Measurements from ENCODE around the gene TXLNA. TPM values are rescaled to one million over a fixed set of nuclear protein-coding genes. Genes with fewer than 3 reads are reported as not detected.

TXLNA gene
- total and polyA plus RNA-seq, 7 donors = 9.0 to 46.7 (median 34.4) TPM

DNA sequence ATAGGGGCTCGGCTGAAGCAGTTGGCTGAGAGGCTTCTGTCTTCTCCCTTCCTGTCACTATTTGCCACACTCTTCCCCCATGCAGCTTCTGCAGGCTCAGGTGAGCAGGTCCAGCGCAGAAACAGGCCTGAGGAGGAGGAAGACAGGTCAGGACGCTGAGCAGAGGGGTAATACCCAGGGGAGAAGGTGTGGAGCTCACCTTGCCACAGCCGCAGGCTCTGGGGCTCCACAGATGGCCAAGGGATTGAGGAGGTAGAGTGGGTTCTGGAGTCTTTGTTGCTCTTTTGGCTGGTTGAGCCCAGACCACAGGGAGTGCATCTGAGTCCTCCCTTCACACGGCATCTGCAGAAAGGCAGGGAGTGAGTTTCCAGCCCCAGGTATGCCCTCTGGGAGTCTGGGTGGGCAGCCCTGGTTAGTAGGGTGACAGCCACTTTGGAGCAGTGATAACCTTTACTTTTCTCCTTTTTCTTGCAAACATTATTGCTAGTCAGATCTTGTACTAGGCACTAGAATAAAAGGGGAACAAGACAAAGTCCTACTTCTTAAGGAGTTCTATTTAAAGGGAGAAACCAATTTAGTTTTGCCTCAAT is 52.5 kb downstream of the TXLNA start:
- Histone ChIP-seq H3K4me1 (no peaks in the 10 kb centered on the region), H3K4me3 (no peak overlapping the region), H3K27ac (no peak overlapping the region), H3K9me3 (no peaks in the 10 kb centered on the region), H3K36me3 (peaks cover 23 to 62% (median 34%) of the 10 kb centered on the region in 4 donors), H3K27me3 (no peaks in the 10 kb centered on the region)
- DNase-seq = no peak
- TF ChIP-seq, protein P1, sequence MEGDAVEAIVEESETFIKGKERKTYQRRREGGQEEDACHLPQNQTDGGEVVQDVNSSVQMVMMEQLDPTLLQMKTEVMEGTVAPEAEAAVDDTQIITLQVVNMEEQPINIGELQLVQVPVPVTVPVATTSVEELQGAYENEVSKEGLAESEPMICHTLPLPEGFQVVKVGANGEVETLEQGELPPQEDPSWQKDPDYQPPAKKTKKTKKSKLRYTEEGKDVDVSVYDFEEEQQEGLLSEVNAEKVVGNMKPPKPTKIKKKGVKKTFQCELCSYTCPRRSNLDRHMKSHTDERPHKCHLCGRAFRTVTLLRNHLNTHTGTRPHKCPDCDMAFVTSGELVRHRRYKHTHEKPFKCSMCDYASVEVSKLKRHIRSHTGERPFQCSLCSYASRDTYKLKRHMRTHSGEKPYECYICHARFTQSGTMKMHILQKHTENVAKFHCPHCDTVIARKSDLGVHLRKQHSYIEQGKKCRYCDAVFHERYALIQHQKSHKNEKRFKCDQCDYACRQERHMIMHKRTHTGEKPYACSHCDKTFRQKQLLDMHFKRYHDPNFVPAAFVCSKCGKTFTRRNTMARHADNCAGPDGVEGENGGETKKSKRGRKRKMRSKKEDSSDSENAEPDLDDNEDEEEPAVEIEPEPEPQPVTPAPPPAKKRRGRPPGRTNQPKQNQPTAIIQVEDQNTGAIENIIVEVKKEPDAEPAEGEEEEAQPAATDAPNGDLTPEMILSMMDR (IDR thresholded peaks at IDR 0.05) = no peak
- TF ChIP-seq POLR2AphosphoS5 (IDR thresholded peaks at IDR 0.05) = no peak
- no peak for TF ChIP-seq POLR2A (IDR thresholded peaks at IDR 0.05)
- intact Hi-C loops (cut with DNase I) = no loop called here
- WGBS, 2 donors = 85 to 91% methylated on average over 5 of the region's 5 CpGs

DNA sequence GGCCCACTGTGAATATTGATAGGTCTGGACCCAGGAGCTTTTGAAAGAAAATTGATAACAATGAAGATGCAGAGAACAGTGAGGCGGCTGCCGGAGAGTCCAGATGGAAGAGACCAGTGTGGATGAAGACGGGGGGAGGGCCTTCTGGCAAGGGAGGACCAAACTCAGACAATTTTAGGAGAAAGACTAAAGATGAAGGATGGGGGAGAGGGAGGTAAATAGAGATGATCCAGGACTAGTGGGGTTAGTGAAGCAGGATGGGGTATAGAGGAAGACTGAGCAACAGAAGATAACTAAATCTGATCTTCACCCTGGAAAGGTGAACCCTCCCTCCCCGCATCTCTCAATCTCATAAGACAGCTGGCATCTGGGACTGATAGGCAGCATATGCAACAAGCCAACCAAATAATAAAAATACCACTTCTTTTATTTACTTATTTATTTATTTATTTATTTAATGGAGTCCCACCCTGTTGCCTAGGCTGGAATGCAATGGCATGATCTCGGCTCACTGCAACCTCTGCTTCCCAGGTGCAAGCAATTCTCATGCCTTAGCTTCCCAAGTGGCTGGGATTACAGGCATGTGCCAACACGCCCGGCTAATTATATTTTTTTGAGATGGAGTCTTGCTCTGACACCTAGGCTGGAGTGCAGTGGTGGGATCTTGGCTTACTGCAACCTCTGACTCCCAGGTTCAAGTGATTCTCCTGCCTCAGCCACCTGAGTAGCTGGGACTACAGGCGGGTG is 53.3 kb downstream of the TXLNA start:
- WGBS, 2 donors = 85 to 91% methylated on average over 8 of the region's 8 CpGs
- intact Hi-C loops (cut with DNase I) = no loop called here
- DNase-seq = no peak
- Histone ChIP-seq H3K27ac (no peak overlapping the region), H3K36me3 (peaks cover 18 to 54% (median 32%) of the 10 kb centered on the region in 4 donors), H3K4me1 (no peaks in the 10 kb centered on the region), H3K4me3 (no peak overlapping the region), H3K27me3 (no peaks in the 10 kb centered on the region), H3K9me3 (no peaks in the 10 kb centered on the region)
- TF ChIP-seq POLR2AphosphoS5 (IDR thresholded peaks at IDR 0.05) = no peak
- no peak for TF ChIP-seq EP300 (IDR thresholded peaks at IDR 0.05)
- TF ChIP-seq POLR2A (IDR thresholded peaks at IDR 0.05) = no peak
- TF ChIP-seq, protein P1 (IDR thresholded peaks at IDR 0.05) = no peak

DNA sequence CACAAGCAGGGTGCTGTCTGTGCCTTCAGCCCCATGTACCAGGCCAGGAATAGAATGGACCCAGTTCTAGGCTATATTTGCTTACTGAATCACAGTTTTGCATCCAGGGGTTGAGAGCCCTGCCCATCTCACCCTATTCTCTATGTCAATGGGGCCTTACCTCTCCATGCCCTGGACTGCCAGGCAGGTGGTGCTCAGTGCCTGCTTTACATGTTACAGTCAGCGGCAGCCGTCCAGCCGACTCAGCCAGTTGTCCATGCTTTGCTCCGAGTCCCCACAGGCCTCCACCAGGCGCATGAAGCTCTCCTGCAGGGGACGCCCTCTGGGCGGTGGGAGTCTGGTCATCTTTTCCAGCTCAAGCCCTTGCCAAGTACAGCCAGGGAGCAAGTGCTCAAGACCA is 55.3 kb downstream of the TXLNA start:
- no peaks in the 10 kb centered on the region for H3K27me3 ChIP-seq
- H3K4me1 ChIP-seq = peaks cover 0 to 2% (median 1%) of the 10 kb centered on the region in 4 donors
- H3K4me3 ChIP-seq = no peak overlapping the region
- H3K36me3 ChIP-seq = peaks cover 3 to 33% (median 15%) of the 10 kb centered on the region in 4 donors
- WGBS, 2 donors = 91 to 92% methylated on average over 7 of the region's 7 CpGs
- no peak for TF ChIP-seq POLR2AphosphoS5 (IDR thresholded peaks at IDR 0.05)
- TF ChIP-seq POLR2A (IDR thresholded peaks at IDR 0.05) = no peak
- no peak for TF ChIP-seq EP300 (IDR thresholded peaks at IDR 0.05)
- TF ChIP-seq, protein P1 (IDR thresholded peaks at IDR 0.05) = no peak
- intact Hi-C loops (cut with DNase I) = no loop called here
- no peak overlapping the region for H3K27ac ChIP-seq
- no peaks in the 10 kb centered on the region for H3K9me3 ChIP-seq
- no peak for DNase-seq

DNA sequence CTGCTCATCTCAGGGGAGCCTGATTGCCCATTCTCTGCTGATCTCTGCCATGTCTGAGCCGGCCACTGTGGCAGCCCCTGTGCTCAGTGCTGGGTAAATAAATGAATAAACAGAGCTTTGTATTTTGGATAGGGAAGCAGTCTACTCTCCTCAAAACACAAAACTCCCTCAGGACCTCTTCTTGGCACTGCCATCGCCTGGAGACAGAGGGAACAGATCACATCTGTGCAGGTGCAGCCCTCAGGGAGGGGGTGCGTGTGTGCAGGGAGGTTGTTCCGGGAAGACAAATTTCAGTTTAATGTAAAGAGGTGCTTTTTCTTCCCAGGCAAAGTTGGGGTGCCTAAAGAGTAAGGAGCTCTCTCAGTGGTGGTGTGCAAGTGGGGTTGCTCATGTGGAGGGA is 59.9 kb downstream of the TXLNA start:
- H3K36me3 ChIP-seq = peaks cover 0 to 5% (median 0%) of the 10 kb centered on the region in 4 donors
- H3K4me1 ChIP-seq = peaks cover 0 to 32% (median 18%) of the 10 kb centered on the region in 4 donors
- intact Hi-C loops (cut with DNase I) = no loop called here
- TF ChIP-seq, protein P1 (IDR thresholded peaks at IDR 0.05) = no peak
- TF ChIP-seq EP300 (IDR thresholded peaks at IDR 0.05) (no peak), POLR2AphosphoS5 (IDR thresholded peaks at IDR 0.05) (no peak), POLR2A (IDR thresholded peaks at IDR 0.05) (no peak)
- no peaks in the 10 kb centered on the region for H3K9me3 ChIP-seq
- H3K27ac ChIP-seq = peak overlapping the region; percentile 75 to 91 (median 80)
- 25 to 60% methylated on average over 4 of the region's 4 CpGs for whole genome bisulfite sequencing, 2 donors
- H3K27me3 ChIP-seq = no peaks in the 10 kb centered on the region
- H3K4me3 ChIP-seq = no peak overlapping the region
- no peak for DNase-seq
